HAP-1 (cell line): ENCODE data around the gene CTNNA1.
"Not testable (repeated sequence)": the region's sequence is repeated elsewhere in the genome, so short reads cannot be mapped to it uniquely, and the experiment has no call there.

Experiments used
- DNase-seq, 2 experiments: peaks; one replicate each; pipeline ENCODE4 v3.0.0-alpha.2; 2016 to 2020; ENCODE audit warnings: low spot score in 2 of 2
- H3K27me3 ChIP-seq: fragments of 250-450 bp; sonication (Bioruptor Pico); 2 replicates; pipeline ENCODE4 v1.5.1; 2020; ENCODE audit warnings: low read depth, mild to moderate bottlenecking, moderate library complexity
- H3K36me3 ChIP-seq: fragments of 250-450 bp; sonication (Bioruptor Pico); replicated peaks from 2 replicates; pipeline ENCODE4 v1.5.1; 2020; ENCODE audit warnings: mild to moderate bottlenecking
- H3K4me1 ChIP-seq: fragments of 250-450 bp; sonication (Bioruptor Pico); 2 replicates; pipeline ENCODE4 v1.5.1; 2020; ENCODE audit warnings: mild to moderate bottlenecking
- H3K4me3 ChIP-seq: fragments of 250-450 bp; sonication (Bioruptor Pico); 2 replicates; pipeline ENCODE4 v1.5.1; 2020; ENCODE audit warnings: mild to moderate bottlenecking, moderate library complexity
- H3K9me3 ChIP-seq: fragments of 250-450 bp; sonication (Bioruptor Pico); 2 replicates; pipeline ENCODE4 v1.5.1; 2020; ENCODE audit warnings: mild to moderate bottlenecking, moderate library complexity
- in situ Hi-C: fragments of 300-500 bp; cut with MboI; formaldehyde crosslinking; loops from 3 replicates; pipeline ENCODE4 v1.14.3; 2020; ENCODE audit warnings: low sequenced_read_pairs, inconsistent platforms, mixed read lengths

The CTNNA1 gene

DNA sequence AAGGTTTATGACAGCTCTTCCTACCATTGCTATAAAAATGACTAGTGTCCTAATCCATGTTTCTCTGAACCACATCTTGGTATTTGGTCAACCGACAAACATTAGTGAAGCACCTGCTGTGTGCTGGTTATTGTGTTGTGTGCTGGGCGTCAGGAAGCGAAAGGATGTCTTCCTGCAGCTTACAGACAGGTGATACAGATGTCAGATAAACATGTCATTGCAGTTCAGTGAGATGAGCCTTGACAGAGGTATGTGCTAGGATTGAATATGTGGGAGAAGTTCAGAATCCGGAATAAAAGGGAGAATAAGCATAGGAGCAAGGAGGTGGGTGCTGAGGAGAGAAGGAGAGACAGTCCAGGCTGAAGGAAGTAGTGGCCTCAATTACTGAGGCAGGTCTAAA lies 20.3 kb upstream of the CTNNA1 start:
- no peaks in the 10 kb centered on the region for H3K4me1 ChIP-seq
- H3K4me3 ChIP-seq: no peak overlapping the region
- H3K9me3 ChIP-seq: no peaks in the 10 kb centered on the region
- no peak for DNase-seq
- no peaks in the 10 kb centered on the region for H3K27me3 ChIP-seq
- H3K36me3 ChIP-seq: no peaks in the 10 kb centered on the region
- in situ Hi-C loops: no loop called here

DNA sequence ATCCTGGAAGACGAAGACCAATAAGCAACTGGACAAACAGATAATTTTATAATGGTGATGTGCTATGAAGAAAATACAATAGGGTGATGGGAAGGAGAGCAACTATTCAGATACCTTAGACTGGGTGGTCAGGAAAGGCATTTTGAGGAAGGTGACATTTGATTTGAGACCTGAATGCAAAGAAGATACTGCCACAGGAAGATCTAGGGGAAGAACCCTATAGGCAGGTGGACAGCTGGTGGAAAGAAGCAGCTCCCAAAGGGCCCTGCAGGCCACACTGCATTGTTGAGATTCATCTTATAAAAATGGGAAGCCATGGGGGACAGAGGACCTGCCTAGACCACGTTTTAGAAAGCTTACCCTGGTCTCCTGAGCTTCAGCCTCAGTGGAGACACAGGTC lies 19.7 kb upstream of the CTNNA1 start:
- no peak for DNase-seq
- H3K4me3 ChIP-seq: no peak overlapping the region
- H3K27me3 ChIP-seq: no peaks in the 10 kb centered on the region
- no peaks in the 10 kb centered on the region for H3K36me3 ChIP-seq
- no peaks in the 10 kb centered on the region for H3K9me3 ChIP-seq
- in situ Hi-C loops: no loop called here
- no peaks in the 10 kb centered on the region for H3K4me1 ChIP-seq

DNA sequence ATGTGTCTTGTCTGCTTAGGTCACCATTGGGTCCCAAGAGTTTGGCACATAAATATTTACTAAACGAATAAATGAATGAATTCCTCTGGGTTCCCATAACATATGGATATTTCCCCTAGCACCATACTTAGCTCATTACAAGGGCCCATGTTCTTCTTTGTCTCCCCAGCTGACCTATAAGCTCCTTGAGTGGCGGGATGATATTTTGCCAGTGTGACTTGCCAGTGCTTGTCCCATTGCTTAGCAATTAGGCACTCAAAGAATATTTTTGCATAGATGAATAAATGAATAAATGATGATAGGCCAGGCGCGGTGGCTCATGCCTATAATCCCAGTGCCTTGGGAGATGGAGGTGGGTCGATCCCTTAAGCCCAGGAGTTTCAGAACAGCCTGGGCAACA lies 16.9 kb upstream of the CTNNA1 start:
- DNase-seq: no peak
- in situ Hi-C loops: no loop called here
- Histone ChIP-seq H3K4me1 (no peaks in the 10 kb centered on the region), H3K9me3 (no peaks in the 10 kb centered on the region), H3K36me3 (no peaks in the 10 kb centered on the region), H3K27me3 (no peaks in the 10 kb centered on the region), H3K4me3 (no peak overlapping the region)

DNA sequence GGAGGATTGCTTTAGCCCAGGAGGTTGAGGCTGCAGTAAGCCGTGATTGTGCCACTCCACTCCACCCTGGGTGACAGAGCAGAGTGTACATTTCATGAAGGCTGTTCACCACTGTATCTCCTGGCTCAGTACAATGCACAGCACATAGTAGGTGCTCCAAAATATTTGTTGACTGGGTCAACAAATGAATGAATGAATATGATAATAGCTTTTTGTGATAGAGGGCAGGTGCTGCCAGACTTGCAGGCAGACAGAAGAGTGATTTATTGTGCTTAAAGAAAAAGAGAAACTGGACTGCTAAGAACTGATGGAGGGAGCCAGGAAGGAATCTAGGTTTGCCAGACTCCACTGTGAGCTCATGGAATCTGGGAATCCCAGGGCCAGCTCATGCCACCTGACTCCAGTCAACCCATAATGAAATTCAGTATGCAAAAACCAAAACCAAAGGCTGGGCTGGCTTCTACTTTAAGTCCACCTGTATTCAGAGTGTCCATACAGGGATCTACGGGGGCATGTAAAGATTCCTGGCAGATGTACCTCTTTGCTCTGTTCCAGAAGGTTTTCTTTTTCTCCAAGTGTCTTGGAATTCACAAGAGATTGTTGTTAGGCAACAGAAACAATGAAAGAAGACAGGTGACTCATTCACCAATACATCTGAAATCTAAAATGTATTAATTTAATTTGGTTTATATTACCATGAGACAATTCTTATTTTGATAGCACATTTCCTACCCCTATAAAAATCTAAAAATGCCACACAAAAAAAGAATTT lies 15.5 kb upstream of the CTNNA1 start:
- Histone ChIP-seq H3K36me3 (no peaks in the 10 kb centered on the region), H3K4me1 (no peaks in the 10 kb centered on the region), H3K9me3 (no peaks in the 10 kb centered on the region), H3K4me3 (no peak overlapping the region), H3K27me3 (no peaks in the 10 kb centered on the region)
- no peak for DNase-seq
- in situ Hi-C loops: no loop called here

DNA sequence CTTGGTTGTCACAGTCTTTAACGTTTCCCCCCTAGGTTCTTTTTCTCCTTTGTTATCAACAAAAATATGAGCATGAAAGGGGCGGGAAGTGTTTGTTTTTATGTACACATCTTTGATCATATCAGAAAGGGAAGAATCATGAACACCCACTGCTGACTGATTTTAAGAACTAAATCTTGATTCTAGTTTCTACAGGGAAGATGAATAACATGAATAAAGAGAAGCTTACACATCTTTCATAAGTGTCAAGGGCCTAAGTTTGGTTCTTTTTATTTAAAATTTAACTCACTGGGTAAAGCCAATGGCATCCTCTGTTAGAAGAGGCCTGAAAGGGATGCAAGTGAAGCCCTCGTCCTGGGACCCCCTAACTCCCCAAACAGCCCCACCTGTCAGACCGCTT lies 14.8 kb upstream of the CTNNA1 start:
- in situ Hi-C loops: no loop called here
- Histone ChIP-seq H3K27me3 (no peaks in the 10 kb centered on the region), H3K4me1 (no peaks in the 10 kb centered on the region), H3K4me3 (no peak overlapping the region), H3K9me3 (no peaks in the 10 kb centered on the region), H3K36me3 (no peaks in the 10 kb centered on the region)
- DNase-seq: no peak

DNA sequence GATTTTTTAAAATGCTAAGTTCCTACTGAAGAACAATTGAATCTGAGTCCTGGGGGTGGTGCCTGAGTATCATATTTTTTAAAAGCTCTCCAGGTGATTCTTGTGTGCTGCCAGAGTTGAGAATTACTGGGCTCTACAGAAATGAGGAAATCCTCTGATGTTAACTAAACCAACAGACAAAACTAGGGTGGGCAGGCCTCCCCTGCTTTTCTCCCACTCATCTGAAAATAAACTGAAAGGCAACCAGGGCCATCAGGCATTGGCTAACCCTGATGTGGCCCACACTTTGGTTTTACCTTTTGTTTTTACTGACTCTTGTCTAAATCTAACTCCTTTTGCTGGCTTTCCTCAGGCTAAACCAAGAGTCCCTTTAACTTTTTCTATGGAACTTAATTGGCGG lies 13.3 kb upstream of the CTNNA1 start:
- no peaks in the 10 kb centered on the region for H3K36me3 ChIP-seq
- H3K4me1 ChIP-seq: no peaks in the 10 kb centered on the region
- in situ Hi-C loops: no loop called here
- no peak for DNase-seq
- H3K9me3 ChIP-seq: no peaks in the 10 kb centered on the region
- H3K4me3 ChIP-seq: no peak overlapping the region
- H3K27me3 ChIP-seq: no peaks in the 10 kb centered on the region

DNA sequence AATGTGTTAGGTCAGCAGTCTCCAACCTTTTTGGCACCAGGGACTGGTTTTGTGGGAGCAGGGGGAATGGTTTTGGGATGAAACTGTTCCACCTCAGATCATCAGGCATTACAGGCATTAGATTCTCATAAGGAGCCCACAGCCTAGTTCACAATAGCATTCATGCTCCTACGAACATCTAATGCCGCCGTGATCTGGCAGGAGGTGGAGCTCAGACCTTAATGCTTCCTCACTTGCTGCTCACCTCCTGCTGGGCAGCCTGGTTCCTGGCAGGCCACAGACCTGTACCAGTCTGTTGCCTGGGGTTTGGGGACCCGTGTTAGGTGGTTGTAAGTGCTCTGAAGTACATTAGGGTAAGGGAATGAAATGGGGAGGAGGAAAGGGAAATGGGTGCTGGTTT lies 9.7 kb upstream of the CTNNA1 start:
- in situ Hi-C loops: no loop called here
- DNase-seq: no peak

DNA sequence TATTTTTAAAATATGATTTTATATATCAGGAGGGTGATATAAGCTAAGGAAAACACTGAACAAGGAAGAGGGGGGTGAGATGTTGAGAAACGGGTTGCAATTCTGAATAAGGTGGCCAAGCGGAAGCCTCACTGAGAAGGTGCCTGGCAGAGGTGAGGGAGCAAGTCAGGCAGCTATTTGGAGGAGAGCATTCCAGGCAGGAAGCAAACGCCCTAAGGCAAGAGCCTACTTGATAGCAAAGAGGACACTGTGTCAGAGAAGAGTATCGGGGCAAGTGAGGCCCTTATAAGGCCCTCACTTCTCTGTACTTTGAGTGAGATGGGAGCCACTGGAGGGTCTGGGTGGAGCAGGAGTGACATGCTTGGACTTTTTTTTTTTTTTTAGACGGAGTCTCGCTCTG lies 8.0 kb upstream of the CTNNA1 start:
- Histone ChIP-seq H3K36me3 (no peaks in the 10 kb centered on the region), H3K4me3 (no peak overlapping the region), H3K4me1 (no peaks in the 10 kb centered on the region), H3K9me3 (no peaks in the 10 kb centered on the region), H3K27me3 (no peaks in the 10 kb centered on the region)
- no peak for DNase-seq
- in situ Hi-C loops: no loop called here

More for the DNA sequence above, 9.7 kb upstream of the CTNNA1 start:
- H3K4me3 ChIP-seq: no peak overlapping the region
- no peaks in the 10 kb centered on the region for H3K36me3 ChIP-seq
- H3K27me3 ChIP-seq: no peaks in the 10 kb centered on the region
- H3K4me1 ChIP-seq: no peaks in the 10 kb centered on the region
- H3K9me3 ChIP-seq: no peaks in the 10 kb centered on the region

DNA sequence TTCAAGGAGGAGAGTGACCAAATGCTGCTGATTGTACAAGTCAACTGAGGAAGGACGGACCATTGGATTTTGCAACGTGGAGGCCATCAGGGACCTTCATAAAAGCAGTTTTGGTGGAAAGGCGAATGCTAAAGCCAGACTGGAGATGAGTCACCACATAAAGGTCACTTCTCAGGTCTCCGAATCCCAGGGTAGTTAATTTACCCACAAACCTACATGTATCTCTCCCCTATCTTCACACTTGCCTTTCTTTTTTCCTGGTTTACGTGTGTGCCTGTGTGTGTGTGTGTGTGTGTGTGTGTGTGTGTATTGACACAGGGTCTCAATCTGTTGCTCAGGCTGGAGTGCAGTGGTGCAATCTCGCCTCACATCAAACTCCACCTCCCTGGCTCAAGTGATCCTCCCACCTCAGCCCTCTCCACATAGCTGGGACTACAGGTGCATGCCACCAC lies 4.6 kb upstream of the CTNNA1 start:
- DNase-seq: no peak
- H3K27me3 ChIP-seq: no peaks in the 10 kb centered on the region
- H3K4me1 ChIP-seq: no peaks in the 10 kb centered on the region
- H3K4me3 ChIP-seq: no peak overlapping the region
- in situ Hi-C loops: no loop called here
- no peaks in the 10 kb centered on the region for H3K9me3 ChIP-seq
- peaks cover 3% of the 10 kb centered on the region; the same call in 1 of the 2 replicates for H3K36me3 ChIP-seq

DNA sequence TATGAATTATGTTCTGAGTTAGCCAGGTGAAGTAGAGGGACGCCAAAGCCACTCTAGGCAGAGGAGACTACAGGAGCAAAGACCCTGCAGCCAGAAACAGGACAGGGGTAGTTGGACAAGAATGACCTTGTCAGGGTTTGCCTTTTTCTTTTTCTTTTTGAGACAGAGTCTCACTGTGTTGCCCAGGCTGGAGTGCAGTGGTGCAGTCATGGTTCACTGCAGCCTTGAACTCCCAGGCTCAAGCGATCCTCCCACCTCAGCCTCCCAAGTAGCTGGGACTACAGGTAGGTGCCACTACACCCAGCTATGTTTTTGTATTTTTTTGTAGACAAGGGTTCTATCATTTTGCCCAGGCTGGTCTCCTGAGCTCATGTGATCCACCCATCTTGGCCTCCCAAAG lies 1.9 kb upstream of the CTNNA1 start:
- H3K27me3 ChIP-seq, H3K9me3 ChIP-seq, DNase-seq, in situ Hi-C loops, H3K4me1 ChIP-seq, H3K4me3 ChIP-seq: not testable (repeated sequence)
- H3K36me3 ChIP-seq: peaks cover 12% of the 10 kb centered on the region

DNA sequence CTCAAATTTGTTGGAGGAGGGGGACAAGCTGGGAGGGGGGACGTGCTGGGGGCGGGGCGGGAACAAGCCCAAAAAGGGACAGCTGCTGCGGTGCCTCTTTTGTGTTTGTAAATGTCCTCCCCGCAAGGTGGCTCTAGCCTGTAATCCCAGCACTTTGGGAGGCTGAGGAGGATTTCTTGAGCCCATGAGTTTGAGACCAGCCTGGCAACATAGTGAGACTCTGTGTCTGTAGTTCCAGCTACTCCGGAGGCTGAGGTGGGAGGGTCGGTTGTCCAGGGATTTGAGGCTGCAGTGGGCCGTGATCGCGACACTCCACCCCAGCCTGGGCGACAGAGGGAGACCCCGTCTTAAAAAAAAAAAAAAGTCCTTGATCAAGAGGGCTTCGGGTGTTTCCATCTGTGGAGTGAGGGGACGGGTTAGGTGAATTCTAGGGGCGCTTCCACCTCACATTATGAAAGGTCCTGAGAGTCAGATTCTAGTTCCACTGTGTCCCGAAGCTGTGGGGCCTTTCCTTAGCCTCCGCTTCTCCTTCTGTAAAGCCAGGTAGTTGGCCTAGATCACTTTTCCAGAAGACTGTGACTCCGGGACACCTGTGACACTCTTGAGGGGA lies 779 bp upstream of the CTNNA1 start:
- in situ Hi-C loops: no loop called here
- peak; percentile 44 to 65 for DNase-seq
- peaks cover 6% of the 10 kb centered on the region for H3K4me1 ChIP-seq

DNA sequence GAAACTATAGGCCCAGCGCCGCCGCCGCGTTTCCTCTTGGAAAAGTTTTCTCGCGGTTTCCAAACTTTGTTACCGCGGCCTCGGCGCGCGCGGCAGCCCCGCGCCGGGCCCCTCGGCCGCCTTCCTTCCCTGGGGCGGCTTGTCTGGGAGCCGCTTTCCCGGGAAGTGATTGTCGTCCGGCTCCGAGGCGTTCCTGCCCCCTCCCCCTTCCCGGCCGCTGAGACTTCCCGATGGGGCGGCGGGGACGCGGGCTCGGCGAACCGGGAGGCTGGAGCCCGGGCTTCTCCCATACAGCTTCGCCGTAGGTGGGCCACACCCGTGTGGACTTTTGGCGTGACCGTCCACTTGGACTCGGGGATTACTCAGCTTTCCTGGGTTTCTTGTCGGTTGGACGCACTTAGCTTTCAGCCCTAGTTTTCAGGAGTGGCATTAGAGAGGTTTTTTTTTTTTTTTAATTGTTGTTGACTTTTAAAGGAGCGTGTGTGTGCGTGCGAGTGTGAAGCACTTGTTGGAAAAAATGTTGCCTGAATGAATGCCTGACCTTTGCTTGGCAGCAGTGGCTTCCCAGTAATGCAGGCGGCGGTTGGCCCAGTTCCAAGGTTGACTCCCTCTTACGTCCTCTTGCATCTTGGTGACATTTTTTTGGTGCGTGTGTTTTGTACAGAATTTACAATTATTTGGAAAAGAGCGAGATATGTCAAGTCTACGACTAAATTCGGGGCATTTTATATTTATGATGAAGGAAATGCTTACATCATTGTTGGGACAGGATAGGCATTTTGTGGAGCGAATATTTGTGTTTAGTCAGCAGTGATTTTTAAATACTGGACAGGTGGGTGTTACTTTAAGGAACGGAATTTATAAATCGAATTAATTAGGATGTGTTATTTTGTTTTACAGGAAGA lies 821 bp downstream of the CTNNA1 start:
- Histone ChIP-seq H3K27me3 (no peaks in the 10 kb centered on the region), H3K36me3 (peaks cover 25% of the 10 kb centered on the region), H3K4me3 (peak overlapping the region; percentile 85), H3K4me1 (peaks cover 6% of the 10 kb centered on the region), H3K9me3 (no peaks in the 10 kb centered on the region)
- peak; percentile 66 to 94 for DNase-seq
- in situ Hi-C loops: no loop called here

More for the DNA sequence above, 779 bp upstream of the CTNNA1 start:
- Histone ChIP-seq H3K4me3 (peak overlapping the region; percentile 85), H3K9me3 (no peaks in the 10 kb centered on the region), H3K36me3 (peaks cover 17% of the 10 kb centered on the region), H3K27me3 (no peaks in the 10 kb centered on the region)

DNA sequence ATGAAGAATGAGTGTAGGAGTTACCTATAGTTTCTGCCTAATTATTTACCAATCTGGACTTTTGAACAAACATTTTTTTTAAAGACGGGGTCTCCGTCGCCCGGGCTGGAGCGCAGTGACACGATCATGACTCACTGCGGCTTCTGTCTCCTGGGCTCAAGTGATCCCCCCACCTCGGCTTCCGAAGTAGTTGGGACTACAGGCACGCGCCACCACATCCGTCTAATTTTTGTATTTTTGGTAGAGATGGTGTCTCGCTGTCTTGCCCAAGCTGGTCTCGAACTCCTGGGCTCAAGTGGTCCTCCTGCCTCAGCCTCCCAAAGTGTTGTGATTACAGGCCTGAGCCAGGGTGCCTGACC lies 1.5 kb downstream of the CTNNA1 start:
- Histone ChIP-seq H3K4me3 (peak overlapping the region; percentile 85), H3K36me3 (peaks cover 25% of the 10 kb centered on the region), H3K27me3 (no peaks in the 10 kb centered on the region), H3K9me3 (no peaks in the 10 kb centered on the region), H3K4me1 (peaks cover 6% of the 10 kb centered on the region)
- no peak for DNase-seq
- in situ Hi-C loops: no loop called here
